ENCODE results near the gene KL.

DNA sequence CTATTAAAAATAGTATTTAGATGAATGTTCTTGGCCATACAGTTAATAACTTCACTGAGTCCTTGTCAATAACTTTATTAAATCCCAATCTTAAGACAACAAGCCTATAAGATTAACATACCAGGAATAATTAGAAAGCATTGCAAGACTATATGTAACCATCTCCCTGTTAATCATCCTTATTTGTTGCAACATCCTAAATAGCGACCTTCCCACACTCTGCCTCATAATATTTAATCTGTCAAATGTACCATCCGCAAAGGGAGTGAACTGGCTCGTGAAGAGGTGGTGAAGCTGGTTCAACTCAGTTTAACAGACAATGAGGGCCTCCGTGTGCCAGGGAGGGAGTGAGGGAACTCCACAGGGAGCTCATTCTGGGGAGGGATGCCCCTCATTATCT lies 33.9 kb downstream of the KL start:
- TF ChIP-seq, protein P1, sequence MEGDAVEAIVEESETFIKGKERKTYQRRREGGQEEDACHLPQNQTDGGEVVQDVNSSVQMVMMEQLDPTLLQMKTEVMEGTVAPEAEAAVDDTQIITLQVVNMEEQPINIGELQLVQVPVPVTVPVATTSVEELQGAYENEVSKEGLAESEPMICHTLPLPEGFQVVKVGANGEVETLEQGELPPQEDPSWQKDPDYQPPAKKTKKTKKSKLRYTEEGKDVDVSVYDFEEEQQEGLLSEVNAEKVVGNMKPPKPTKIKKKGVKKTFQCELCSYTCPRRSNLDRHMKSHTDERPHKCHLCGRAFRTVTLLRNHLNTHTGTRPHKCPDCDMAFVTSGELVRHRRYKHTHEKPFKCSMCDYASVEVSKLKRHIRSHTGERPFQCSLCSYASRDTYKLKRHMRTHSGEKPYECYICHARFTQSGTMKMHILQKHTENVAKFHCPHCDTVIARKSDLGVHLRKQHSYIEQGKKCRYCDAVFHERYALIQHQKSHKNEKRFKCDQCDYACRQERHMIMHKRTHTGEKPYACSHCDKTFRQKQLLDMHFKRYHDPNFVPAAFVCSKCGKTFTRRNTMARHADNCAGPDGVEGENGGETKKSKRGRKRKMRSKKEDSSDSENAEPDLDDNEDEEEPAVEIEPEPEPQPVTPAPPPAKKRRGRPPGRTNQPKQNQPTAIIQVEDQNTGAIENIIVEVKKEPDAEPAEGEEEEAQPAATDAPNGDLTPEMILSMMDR (IDR thresholded peaks at IDR 0.05) = no peak
- no peak for TF ChIP-seq POLR2AphosphoS5 (IDR thresholded peaks at IDR 0.05; ENCODE audit: low read depth, low read length)
- no peak for TF ChIP-seq SIN3A (IDR thresholded peaks at IDR 0.05; ENCODE audit: borderline replicate concordance, insufficient read depth, low read depth, low read length)
- TF ChIP-seq, protein P2, sequence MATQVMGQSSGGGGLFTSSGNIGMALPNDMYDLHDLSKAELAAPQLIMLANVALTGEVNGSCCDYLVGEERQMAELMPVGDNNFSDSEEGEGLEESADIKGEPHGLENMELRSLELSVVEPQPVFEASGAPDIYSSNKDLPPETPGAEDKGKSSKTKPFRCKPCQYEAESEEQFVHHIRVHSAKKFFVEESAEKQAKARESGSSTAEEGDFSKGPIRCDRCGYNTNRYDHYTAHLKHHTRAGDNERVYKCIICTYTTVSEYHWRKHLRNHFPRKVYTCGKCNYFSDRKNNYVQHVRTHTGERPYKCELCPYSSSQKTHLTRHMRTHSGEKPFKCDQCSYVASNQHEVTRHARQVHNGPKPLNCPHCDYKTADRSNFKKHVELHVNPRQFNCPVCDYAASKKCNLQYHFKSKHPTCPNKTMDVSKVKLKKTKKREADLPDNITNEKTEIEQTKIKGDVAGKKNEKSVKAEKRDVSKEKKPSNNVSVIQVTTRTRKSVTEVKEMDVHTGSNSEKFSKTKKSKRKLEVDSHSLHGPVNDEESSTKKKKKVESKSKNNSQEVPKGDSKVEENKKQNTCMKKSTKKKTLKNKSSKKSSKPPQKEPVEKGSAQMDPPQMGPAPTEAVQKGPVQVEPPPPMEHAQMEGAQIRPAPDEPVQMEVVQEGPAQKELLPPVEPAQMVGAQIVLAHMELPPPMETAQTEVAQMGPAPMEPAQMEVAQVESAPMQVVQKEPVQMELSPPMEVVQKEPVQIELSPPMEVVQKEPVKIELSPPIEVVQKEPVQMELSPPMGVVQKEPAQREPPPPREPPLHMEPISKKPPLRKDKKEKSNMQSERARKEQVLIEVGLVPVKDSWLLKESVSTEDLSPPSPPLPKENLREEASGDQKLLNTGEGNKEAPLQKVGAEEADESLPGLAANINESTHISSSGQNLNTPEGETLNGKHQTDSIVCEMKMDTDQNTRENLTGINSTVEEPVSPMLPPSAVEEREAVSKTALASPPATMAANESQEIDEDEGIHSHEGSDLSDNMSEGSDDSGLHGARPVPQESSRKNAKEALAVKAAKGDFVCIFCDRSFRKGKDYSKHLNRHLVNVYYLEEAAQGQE (IDR thresholded peaks at IDR 0.05; ENCODE audit: insufficient read depth in 1 of 2, low read depth in 2 of 2, low read length in 1 of 2) = no peak

Measured in Panc1 (cell line).